HG02884 (cell line): ENCODE results near the gene SLC1A3.
"Not testable (repeated sequence)": the region's sequence is repeated elsewhere in the genome, so short reads cannot be mapped to it uniquely, and the experiment has no call there.

Source experiments
- ATAC-seq: cut with Tn5 transposase; IDR thresholded peaks from one replicate; pipeline ENCODE4 v1.9.1; 2021; ENCODE audit warnings: mild to moderate bottlenecking, moderate library complexity; ENCODE audit not compliant: unreplicated experiment

The SLC1A3 gene

GRCh38 chr5:36606428-36607113, at the start of gene SLC1A3:
TSS of gene SLC1A3 (plus strand) at chr5:36606606. CDS start at chr5:36608424, 1,818 bp downstream.
- ATAC-seq, result peak; percentile 85

GRCh38 chr5:36558641-36559040, 47.8 kb upstream of the SLC1A3 start:
- no peak for ATAC-seq

- ATAC-seq, result no peak
Observed at GRCh38 chr5:36561601-36562000, 44.8 kb upstream of the SLC1A3 start.

GRCh38 chr5:36569491-36569890, 36.9 kb upstream of the SLC1A3 start:
- ATAC-seq, result no peak

GRCh38 chr5:36570301-36571095, 35.9 kb upstream of the SLC1A3 start:
- ATAC-seq, result no peak

GRCh38 chr5:36571401-36572042, 34.9 kb upstream of the SLC1A3 start:
- no peak for ATAC-seq

- no peak for ATAC-seq
Observed at GRCh38 chr5:36573438-36573837, 33.0 kb upstream of the SLC1A3 start.

- no peak for ATAC-seq
Observed at GRCh38 chr5:36575361-36575781, 31.0 kb upstream of the SLC1A3 start.

GRCh38 chr5:36576721-36577120, 29.7 kb upstream of the SLC1A3 start:
- ATAC-seq, result no peak

- not testable (repeated sequence) for ATAC-seq
Observed at GRCh38 chr5:36579858-36580257, 26.5 kb upstream of the SLC1A3 start.

GRCh38 chr5:36581070-36581469, 25.3 kb upstream of the SLC1A3 start:
- no peak for ATAC-seq

- ATAC-seq, result no peak
Observed at GRCh38 chr5:36584009-36584875, 22.2 kb upstream of the SLC1A3 start.

- ATAC-seq, result no peak
Observed at GRCh38 chr5:36585701-36586100, 20.7 kb upstream of the SLC1A3 start.

GRCh38 chr5:36587354-36587753, 19.1 kb upstream of the SLC1A3 start:
- no peak for ATAC-seq

GRCh38 chr5:36589735-36590134, 16.7 kb upstream of the SLC1A3 start:
- ATAC-seq, result not testable (repeated sequence)

- no peak for ATAC-seq
Observed at GRCh38 chr5:36590513-36591286, 15.7 kb upstream of the SLC1A3 start.

- ATAC-seq, result no peak
Observed at GRCh38 chr5:36593867-36594266, 12.5 kb upstream of the SLC1A3 start.

GRCh38 chr5:36596247-36596646, 10.2 kb upstream of the SLC1A3 start:
- ATAC-seq, result no peak

GRCh38 chr5:36596756-36597155, 9.7 kb upstream of the SLC1A3 start:
- no peak for ATAC-seq

- no peak for ATAC-seq
Observed at GRCh38 chr5:36598045-36598444, 8.4 kb upstream of the SLC1A3 start.
